Fibroblast of skin of right biceps (primary cell): Measurements from ENCODE around the gene ABHD11.
"Not testable (repeated sequence)": the region's sequence is repeated elsewhere in the genome, so short reads cannot be mapped to it uniquely, and the experiment has no call there.

ENCODE experiments used
- DNase-seq: peaks from one replicate; pipeline ENCODE4 v3.0.0-alpha.2; 2013

Gene ABHD11

DNA sequence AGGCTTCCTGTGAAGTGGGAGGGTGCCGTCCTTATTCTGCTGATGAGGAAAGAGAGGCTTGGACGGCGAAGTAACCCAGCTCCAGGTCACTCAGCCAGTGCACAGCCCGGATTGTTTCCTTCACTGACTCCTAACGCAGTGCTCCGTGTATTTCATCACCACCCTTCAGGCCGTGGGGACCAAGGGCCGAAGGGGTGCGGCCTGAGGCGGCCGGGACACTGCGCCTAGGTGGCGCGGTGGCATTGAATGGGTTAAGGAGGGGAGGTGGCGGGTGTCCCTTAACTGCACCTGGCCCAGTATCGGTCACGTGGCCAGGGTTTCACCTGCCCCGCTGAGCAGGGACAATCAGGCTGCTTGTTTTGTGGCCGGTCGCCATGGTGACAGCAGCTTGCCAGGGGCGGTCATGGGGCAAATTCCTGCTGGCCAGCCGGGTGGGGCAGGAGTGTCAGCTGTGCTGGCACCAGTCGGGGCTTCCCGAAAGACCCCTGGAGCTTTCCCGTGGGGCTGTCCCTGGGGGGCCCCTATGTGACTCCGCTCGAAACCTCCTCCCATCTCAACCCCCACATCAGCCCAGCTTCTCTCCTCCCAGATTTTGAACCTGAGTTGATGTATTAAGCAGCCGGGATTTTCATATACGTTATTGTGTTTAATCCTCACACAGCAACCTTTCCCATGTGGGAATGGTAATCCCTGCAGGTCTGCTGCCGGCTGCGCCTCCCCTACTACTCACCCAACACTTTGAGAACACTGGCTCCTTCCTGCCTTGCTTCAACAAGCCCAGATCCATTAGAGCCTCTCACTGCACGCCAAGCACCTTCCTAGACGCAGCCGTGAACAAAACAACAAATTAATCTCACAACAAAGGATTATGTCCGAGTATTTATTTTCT is 4.4 kb upstream of the ABHD11 start:
- no peak for DNase-seq

DNA sequence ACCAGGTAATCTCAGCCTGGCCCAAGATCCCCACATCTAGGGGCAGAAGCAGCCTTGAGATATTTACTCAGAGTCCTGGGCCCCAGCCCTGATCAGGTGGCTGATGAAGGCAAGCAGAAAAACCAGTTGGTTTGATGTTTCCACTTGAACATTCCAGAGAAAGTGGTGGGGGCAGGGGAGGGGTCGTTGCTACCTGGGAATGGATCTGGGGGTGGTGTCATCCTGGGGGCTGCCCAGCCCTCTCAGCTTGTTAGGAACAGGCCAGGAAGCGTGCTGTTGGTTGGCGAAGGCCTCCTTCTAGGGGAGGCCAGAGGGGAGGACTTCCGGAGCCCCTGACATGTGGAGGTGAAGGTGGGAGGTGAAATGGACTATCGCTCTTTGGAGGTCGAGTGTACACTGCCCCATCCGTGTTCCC is 3.7 kb upstream of the ABHD11 start:
- no peak for DNase-seq

DNA sequence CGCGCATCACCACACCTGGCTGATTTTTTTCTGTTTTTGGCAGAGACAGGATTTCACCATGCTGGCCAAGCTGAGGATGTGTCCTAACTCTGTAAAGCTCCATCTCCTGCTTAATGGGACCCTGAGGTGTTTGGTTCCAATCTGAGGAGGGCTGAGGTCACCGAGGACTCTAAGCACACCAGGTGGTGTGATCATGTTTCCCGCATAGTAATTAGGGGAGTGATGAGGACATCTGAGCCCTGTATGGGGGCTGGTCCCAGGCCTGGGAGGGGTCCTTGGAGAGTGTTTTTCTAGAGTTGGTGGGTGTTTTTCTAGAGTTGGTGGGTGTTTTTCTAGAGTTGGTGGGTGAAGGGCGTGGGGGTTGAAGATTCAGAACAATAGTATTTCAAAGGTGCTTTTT is 3.0 kb upstream of the ABHD11 start:
- no peak for DNase-seq

DNA sequence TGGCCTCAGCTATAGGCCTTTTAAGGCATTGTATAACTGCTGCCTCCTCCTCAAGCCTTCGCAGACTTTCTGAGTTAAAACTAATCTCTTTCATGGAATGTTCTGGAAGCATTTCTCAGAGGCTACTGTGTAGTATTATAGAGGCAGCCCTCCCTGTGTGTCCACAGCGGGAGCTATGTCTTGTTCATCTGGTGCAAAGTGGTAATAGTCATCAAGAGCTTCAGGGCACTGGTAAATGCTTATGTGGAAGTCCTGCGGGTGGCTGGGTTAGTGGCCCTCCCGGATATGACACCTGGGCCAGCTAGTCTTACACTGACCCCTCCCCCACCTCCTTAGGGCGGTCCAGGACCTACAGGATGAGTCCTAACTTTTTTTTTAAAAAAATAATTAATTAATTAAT is 2.2 kb upstream of the ABHD11 start:
- no peak for DNase-seq

DNA sequence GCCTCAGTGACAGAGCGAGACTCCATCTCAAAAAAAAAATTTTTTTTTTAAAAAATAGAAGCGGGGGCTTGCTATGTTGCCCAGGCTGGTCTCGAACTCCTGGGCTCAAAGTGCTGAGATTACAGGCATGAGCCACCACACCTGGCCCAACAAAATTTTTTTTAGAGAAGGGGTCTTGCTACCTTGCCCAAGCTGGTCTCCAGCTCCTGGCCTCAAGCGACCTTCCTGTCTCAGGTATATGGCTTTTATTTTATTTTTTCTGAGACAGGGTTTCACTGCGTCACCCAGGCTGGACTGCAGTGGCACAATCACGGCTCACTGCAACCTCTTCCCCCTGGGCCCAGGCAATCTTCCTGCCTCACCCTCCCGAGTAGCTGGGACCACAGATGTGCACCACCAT is 1.6 kb upstream of the ABHD11 start:
- DNase-seq = no peak

DNA sequence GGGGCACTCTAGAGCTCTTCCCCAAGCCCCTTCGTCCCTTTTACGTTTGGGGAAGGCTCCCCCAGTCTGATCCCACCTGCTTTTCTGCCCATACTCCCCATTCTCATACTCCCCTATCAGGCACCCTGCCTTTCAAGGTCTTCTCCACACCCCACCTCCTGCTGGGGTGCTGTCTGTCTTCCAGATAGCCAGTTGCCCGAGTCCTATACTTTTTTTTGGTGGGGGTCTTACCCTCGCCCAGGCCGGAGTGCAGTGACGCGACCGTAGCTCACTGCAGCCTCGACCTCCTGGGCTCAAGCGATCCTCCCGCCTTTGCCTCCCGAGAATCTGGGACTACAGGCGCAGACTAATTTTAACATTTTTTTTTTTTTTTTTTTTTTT is 775 bp upstream of the ABHD11 start:
- no peak for DNase-seq

DNA sequence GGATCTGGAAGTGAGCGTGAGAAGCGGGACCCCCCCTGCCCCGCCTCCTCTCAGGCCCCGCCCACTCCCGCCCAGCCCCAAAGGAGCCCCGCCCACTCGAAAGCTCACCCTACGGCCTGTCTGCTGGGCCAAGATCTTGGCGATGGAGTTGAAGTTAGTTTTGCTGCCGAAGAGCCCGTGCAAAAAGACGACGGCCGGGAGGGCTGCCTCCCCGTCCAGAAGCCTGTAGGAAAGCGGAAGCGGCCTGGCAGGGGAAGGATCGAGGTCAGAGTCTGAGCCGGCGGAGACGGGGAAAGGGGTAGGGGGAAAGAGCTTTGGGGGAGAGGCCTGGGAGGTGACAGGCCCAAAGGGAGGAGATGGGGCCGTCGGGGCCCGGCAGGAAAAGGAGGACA is 386 bp downstream of the ABHD11 start:
- DNase-seq = peak; percentile 55

DNA sequence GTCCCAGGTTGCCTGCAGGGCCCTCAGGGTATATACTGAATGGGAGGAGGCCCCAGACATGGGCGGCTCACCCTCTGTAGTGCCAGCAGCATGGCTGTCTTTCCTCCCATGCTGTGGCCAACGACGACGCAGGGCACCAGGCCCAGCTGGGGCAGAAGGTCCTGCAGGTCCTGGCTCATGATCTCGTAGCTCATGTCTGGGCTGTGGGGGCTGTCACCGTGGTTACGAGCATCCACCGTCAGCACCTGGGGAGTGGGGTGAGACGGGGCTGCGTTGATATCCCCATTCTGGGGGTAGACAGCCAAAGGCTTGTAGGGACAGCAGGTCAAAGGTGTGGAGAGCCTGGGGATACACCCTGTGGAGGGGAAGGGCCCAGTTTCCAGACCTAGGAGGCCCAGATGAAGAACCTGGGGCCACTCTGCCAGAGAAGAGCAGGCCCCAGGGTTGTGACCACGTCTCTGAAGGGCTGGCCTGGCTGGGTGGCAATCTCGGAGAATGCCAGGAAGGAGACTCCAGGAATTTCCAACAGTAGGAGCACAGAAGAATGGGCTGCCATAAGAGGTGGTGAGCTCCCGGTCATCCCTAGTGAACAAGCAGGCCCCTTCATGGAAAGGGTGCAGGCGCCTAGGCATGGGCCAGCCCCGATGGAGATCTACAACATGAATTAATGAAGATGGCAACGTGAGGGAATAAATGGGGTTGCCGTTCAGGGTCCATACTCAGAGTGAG is 947 bp downstream of the ABHD11 start:
- no peak for DNase-seq

DNA sequence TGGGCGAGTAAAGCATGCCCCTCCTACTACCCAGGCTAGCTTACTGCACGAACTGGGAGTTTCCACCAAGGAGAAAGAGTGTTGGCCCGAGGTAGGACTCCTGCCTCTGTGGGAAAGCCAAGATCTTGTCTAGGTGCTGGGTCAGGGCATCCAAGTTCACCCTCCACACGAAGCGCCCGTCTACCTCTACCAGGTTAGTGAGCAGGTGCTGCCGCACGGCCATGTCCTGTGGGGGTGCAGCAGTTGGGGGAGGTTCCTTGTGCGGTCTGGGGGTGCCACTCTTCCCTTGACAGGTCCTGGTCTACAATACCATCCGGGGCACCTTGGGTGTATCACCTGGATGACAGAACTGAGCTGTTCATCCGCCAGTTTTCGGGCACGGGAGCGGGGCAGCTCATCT is 1.7 kb downstream of the ABHD11 start:
- DNase-seq = no peak

DNA sequence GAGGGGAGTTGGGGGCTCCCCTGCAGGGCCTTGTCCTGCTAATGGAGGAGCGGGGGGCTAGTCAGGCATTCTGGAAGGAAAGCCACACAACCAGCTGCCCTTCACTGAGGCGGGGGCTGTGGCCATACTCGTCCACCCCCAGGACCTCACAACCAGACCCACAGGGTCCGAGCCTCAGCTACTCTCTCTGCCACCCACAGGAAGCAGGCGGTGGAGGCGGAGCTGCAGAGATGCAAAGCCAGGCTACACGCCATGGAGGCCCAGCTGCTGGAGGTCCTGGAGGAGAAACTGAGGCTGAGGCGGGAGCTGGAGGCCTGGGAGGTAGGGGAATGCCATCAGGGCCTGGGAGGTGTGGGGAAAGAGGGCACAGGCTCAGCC is 3.1 kb downstream of the ABHD11 start:
- DNase-seq = no peak

DNA sequence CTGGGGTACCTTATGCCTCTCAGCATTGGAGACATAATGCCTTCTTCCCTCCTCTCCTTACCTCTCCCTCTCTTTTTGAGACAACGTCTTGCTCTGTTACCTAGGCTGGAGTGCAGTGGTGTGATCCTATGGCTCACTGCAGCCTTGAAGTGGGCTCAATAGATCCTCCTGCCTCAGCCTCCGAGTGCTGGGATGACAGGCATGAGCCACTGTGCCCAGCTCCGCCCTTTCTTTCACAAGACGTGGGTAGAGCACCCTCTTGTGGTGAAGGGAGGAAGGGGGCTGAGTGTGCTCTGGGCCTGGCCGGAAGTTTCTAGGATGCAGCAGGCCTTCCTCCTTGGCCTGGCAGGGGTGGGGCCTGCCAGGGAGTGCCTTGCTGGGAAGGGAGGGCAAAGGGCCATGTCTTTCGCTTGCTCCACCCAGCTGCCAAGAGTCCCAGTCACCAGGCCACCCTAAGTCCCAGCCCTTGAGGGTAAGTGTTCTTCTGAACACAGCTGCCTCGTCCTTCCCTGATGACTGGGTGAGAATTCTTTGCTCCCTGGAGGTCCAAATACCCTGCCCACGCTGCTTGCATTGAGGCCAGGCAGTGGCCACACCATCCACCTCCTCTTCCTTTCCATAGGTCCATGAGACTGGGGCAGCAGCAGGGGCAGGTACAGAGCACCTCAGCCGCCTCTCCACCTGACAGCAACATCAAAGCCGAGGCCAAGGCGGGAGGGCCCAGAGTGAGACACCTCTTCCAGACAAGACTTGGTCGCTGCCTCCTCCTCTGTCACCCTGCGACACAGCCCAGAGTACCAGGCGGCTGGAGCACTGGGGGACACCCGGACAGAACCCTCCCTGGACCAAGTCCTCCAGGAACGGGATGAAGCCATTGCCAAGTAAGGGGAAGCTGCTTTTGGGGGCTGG is 3.7 kb downstream of the ABHD11 start:
- DNase-seq = peak; percentile 79

DNA sequence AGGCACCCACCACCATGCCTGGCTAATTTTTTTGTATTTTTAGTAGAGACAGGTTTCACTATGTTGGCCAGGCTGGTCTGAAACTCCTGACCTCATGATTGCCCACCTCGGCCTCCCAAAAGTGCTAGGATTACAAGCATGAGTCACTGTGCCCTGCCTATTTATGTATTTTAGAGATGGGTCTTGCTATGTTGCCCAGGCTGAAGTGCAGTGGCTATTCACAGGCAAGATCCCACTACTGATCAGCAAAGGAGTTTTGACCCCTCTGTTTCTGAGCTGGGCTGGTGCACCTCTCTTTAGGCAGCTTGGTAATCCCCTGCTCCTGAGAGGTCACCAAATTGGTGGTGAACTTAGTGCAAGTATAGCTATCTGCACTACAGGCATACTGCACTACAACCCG is 6.2 kb downstream of the ABHD11 start:
- no peak for DNase-seq

DNA sequence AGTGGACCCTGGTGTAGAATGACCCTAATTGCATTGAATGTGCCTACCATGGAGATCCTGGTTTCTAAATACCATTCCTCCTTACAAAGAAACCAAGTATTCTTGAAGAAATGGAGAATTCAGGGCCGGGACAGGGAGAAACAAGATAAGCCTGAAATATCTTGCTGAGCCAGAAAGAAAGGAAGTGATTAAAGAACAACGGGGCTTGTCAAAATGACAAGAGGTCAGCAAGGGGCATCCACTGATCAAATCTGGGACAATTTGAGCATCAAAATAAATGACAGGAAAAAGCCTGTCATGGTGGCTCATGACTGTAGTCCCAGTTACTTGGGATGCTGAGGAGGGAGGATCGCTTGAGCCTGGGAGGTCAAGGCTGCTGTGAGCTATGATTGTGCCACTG is 8.1 kb downstream of the ABHD11 start:
- DNase-seq = no peak

DNA sequence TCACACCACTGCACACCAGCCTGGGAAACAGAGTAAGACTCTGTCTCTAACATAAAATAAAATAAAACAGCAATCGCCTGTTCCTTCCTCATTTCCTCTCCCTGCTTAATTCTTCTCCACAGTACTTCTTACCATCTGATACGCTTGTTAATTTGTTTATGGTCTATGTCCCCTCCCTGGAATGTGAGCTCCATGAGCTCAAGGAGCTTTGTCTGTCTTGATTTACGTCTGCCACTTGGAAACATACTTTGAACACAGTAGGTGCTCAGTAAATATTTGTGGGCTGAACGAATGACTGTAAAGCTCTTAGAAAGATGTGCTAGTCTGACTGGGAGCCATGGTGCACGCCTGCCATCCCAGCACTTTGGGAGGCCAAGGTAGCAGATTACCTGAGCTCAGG is 10.1 kb downstream of the ABHD11 start:
- DNase-seq = no peak

DNA sequence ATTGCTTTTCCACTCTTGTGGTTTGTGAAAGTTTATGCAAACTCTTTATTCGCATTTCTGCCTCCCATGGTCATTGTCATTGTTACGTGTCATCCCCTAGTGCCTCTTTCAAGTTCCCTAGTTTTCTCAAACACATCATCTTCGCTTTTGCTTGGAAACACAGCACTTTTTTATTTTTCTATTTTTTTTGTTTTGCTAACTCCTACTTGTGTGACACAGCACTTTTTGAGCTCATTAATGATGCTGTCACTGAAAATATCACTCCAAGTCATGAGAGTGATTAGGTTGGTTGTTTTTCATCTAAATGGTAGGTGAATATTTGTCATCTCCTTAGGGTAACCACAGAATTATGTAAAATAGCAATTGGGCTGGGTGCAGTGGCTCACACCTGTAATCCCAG is 10.7 kb downstream of the ABHD11 start:
- no peak for DNase-seq

DNA sequence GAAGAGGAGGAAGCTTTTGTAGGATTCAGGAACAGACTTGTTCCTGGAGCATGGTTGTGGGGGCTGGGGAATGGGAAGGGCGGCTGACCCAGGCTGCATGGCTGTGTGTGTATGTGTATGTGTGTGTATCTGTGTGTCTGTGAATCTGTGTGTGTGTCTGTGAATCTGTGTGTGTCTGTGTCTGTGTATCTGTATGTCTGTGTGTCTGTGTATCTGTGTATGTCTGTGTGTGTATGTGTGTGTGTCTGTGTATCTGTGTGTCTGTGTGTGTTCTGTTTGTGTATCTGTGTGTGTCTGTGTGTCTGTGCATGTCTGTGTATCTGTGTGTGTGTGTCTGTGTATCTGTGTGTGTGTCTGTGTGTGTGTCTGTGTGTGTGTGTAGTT is 12.5 kb downstream of the ABHD11 start:
- DNase-seq = no peak

DNA sequence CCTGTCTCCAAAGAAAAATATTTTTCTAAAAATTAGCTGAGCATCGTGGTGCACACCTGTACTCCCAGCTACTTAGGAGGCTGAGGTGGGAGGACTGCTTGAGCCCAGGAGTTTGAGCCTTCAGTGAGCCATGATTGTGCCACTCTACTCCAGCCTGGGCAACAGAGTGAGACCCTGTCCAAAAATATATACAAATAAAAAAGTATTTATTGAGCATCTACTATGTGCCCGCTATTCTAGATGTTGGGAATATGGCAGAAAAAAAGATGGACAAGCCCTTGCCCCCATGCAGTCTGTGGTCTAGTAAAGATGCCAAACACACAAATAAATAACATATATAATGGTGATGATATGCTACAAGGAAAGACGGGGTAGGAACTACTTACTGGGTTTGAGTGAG is 14.8 kb downstream of the ABHD11 start:
- no peak for DNase-seq

DNA sequence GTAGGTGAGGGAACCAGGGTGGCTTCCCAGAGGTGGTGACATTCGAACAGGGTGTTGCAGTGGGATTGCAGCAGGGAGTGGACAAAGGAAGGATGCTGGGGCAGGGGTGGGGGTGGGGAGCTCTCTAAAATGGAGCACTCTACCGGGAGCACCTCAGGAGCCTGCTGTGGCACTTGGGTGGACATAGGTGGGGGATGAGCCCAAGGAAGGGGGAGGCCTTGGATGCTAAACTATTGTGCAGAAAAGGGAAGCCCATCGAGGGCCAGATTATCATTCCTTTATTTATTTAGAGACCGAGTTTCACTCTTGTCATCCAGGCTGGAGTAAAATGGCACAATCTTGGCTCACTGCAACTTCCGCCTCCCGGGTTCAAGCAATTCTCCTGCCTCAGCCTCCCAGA is 15.8 kb downstream of the ABHD11 start:
- no peak for DNase-seq

DNA sequence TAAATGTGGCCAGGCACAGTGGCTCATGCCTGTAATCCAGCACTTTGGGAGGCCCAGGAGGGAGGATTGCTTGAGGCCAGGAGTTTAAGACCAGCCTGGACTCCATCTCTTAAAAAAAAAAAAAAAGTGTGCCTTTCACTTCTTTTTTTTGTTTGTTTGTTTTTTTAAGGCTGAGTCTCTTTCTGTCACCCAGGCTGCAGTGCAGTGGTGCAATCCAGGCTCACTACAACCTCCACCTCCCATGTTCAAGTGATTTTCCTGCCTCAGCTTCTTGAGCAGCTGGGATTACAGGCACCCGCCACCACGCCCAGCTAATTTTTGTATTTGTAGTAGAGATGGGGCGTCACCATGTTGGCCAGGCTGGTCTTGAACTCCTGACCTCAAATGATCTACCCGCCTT is 16.4 kb downstream of the ABHD11 start:
- DNase-seq = not testable (repeated sequence)

DNA sequence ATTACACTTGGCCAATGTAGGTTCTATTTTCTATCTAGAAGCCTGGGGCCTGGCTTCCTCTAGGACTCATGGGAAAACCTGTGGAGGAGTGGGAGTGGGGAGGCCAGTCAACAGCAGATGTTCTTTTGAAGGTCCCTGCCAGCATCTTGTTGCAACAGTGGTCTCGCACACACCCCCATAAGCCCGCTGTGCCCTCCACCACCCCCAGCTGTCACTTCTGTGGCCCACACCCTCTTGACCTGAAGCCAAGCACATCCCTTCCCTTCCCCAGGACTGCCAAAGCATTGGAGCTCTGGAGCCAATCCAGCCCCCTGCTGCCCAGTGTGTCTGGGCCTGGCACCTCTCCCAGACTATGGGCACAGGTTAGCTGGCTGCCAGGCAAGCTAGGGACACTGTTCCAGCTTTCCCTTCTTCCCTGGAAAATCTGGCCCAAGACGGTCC is 17.2 kb downstream of the ABHD11 start:
- no peak for DNase-seq

DNA sequence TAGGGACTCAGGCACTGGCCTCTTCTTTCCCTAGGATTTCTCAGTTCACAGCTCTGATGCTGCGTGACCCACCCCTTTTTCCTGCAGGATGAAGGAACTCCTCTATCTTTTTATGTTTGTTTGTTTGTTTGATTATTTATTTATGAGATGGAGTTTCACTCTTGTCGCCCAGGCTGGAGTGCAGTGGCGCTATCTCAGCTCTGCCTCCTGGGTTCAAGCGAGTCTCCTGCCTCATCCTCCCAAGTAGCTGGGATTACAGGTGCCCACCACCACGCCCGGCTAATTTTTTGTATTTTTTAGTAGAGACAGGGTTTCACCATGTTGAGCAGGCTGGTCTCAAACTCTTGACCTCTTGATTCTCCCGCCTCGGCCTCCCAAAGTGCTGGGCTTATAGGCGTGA is 18.2 kb downstream of the ABHD11 start:
- DNase-seq = not testable (repeated sequence)

DNA sequence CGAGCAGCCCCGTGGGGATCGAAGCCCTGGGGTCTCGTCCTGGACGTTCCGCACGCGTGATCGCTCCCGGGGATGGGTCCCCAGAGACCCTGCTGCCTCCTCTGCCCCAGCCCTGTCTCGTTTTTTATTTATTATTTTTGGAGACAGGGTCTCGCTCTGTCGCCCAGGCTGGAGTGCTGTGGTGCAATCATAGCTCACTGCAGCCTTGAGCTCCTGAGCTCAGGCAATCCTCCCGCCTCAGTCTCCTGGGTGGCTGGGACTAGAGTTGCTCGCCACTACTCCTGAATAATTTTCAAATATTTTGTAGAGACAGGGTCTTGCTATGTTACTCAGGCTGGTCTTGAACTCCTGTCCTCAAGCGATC is 18.8 kb downstream of the ABHD11 start:
- DNase-seq = no peak
